Lower lobe of right lung (tissue), 2 donors: ENCODE data around the gene XPR1. TPM values are rescaled to one million over a fixed set of nuclear protein-coding genes. Genes with fewer than 3 reads are reported as not detected.

Experiments
- ATAC-seq, 2 donors: fragments of 200-7000 bp; cut with Tn5 transposase; one replicate each; pipeline ENCODE4 v1.9.1; 2020 to 2022; ENCODE audit warnings: mild to moderate bottlenecking in 2 of 2, moderate library complexity in 2 of 2
- DNase-seq: peaks from one replicate; pipeline ENCODE4 v3.0.0-alpha.2; 2020
- H3K27ac ChIP-seq: fragments of 200-600 bp; one replicate; pipeline ENCODE4 v1.8.0; 2022
- H3K27me3 ChIP-seq: fragments of 200-600 bp; one replicate; pipeline ENCODE4 v1.8.0; 2022; ENCODE audit warnings: low read depth
- H3K36me3 ChIP-seq: fragments of 200-600 bp; one replicate; pipeline ENCODE4 v1.8.0; 2022; ENCODE audit warnings: mild to moderate bottlenecking
- H3K4me1 ChIP-seq: fragments of 200-600 bp; one replicate; pipeline ENCODE4 v1.8.0; 2022
- H3K4me3 ChIP-seq: fragments of 200-600 bp; one replicate; pipeline ENCODE4 v1.8.0; 2022; ENCODE audit warnings: mild to moderate bottlenecking
- H3K9me3 ChIP-seq: fragments of 200-600 bp; one replicate; pipeline ENCODE4 v1.8.0; 2022
- intact Hi-C: fragments of 100-400 bp; cut with DNase I; formaldehyde crosslinking; loops from one replicate; pipeline ENCODE4 v1.11.0; 2022
- total RNA-seq: library from RNA; stranded (reverse); fragmentation: NEBNext Ultra II Directional; extraction: Animal tissue kit (Norgen Biotek cat#: 25700); gene quantifications from one replicate; pipeline ENCODE4 v1.2.1, GENCODE V29; 2021
- TF ChIP-seq, protein P1 (sequence below): fragments of 200-600 bp; IDR thresholded peaks from one replicate; pipeline ENCODE4 v1.8.0; 2022; ENCODE audit warnings: antibody characterized with exemption, mild to moderate bottlenecking
- donor health status: DM: no; HTN: yes; CAD: no; lungs with severe emphysema.

Gene XPR1
- total RNA-seq, 1 donor from 2014 or later: 21.1 TPM

GRCh38 chr1:180916771-180917170 lies 284.9 kb downstream of the XPR1 start:
- Histone ChIP-seq H3K4me3 (no peak overlapping the region), H3K36me3 (peaks cover 7% of the 10 kb centered on the region), H3K27me3 (peaks cover 4% of the 10 kb centered on the region), H3K4me1 (peaks cover 6% of the 10 kb centered on the region), H3K27ac (no peak overlapping the region), H3K9me3 (no peaks in the 10 kb centered on the region)
- intact Hi-C loops: no loop called here
- TF ChIP-seq, protein P1, sequence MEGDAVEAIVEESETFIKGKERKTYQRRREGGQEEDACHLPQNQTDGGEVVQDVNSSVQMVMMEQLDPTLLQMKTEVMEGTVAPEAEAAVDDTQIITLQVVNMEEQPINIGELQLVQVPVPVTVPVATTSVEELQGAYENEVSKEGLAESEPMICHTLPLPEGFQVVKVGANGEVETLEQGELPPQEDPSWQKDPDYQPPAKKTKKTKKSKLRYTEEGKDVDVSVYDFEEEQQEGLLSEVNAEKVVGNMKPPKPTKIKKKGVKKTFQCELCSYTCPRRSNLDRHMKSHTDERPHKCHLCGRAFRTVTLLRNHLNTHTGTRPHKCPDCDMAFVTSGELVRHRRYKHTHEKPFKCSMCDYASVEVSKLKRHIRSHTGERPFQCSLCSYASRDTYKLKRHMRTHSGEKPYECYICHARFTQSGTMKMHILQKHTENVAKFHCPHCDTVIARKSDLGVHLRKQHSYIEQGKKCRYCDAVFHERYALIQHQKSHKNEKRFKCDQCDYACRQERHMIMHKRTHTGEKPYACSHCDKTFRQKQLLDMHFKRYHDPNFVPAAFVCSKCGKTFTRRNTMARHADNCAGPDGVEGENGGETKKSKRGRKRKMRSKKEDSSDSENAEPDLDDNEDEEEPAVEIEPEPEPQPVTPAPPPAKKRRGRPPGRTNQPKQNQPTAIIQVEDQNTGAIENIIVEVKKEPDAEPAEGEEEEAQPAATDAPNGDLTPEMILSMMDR: no peak
- ATAC-seq: no peak
- DNase-seq: no peak

- TF ChIP-seq, protein P1: no peak
- intact Hi-C loops: no loop called here
- DNase-seq: no peak
- no peak overlapping the region for H3K4me3 ChIP-seq
- H3K9me3 ChIP-seq: no peaks in the 10 kb centered on the region
- peaks cover 7% of the 10 kb centered on the region for H3K36me3 ChIP-seq
- no peak for ATAC-seq
- peaks cover 4% of the 10 kb centered on the region for H3K27me3 ChIP-seq
- no peaks in the 10 kb centered on the region for H3K4me1 ChIP-seq
- no peak overlapping the region for H3K27ac ChIP-seq
Observed at GRCh38 chr1:180917306-180918065, 285.7 kb downstream of the XPR1 start.

DNA sequence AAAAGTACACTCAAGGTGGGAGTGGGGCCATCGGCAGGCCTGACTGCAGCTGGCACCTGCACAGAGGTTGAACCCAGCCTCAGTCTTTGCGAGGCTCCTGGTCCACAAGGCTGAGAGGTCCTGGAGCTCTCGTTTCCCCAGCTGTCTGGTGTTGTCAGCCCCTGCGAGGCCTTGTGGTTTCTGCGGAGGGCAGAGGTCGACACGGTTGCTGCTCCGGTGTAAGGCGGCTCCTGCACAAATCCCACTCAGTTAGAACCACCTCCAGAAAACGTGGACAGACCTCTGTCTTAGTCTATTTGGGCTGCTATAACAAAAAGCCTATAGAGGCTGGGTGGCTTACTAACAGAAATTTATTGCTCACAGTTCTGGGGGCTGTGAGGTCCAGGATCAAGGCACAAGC lies 286.7 kb downstream of the XPR1 start:
- DNase-seq (no peak), ATAC-seq (no peak)
- Histone ChIP-seq H3K36me3 (peaks cover 7% of the 10 kb centered on the region), H3K4me3 (no peak overlapping the region), H3K4me1 (no peaks in the 10 kb centered on the region), H3K27me3 (no peaks in the 10 kb centered on the region), H3K27ac (no peak overlapping the region), H3K9me3 (no peaks in the 10 kb centered on the region)
- intact Hi-C loops: no loop called here
- TF ChIP-seq, protein P1: no peak

DNA sequence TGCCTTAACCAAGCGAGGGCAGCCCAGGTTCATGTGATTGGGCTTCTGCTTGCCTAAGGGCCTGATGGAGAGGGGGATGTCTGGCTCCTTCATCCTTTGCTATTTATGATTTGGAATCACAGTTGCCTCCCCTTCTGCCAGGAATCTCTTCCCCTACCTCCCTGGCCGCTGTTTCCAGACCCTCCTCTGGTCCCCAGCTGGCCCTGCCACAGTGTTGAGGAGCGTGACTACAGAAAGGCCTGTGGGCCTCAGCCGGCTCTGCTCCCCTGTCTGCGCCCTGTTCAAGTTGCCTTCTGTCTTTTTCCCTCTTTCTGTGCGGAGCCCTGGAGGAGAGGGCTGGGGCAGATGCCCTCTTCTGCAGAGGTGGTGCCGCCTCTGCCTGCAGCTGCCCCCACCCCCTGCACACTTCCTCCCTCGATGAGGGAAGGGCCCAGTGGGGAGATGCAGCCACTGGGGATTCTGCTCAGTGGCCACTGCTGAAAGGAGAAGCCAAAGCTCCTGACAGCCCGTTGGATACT lies 287.4 kb downstream of the XPR1 start:
- Histone ChIP-seq H3K4me1 (no peaks in the 10 kb centered on the region), H3K27ac (no peak overlapping the region), H3K9me3 (no peaks in the 10 kb centered on the region), H3K27me3 (no peaks in the 10 kb centered on the region), H3K4me3 (no peak overlapping the region), H3K36me3 (peaks cover 7% of the 10 kb centered on the region)
- TF ChIP-seq, protein P1: no peak
- DNase-seq: no peak
- ATAC-seq: no peak
- intact Hi-C loops: no loop called here

- Histone ChIP-seq H3K36me3 (peaks cover 7% of the 10 kb centered on the region), H3K27me3 (no peaks in the 10 kb centered on the region), H3K4me1 (no peaks in the 10 kb centered on the region), H3K27ac (no peak overlapping the region), H3K9me3 (no peaks in the 10 kb centered on the region), H3K4me3 (no peak overlapping the region)
- ATAC-seq (no peak), DNase-seq (no peak)
- intact Hi-C loops: no loop called here
- TF ChIP-seq, protein P1: no peak
Observed at GRCh38 chr1:180920193-180920592, 288.4 kb downstream of the XPR1 start.
